ENCODE measurements around the gene SCD. TPM values are rescaled to one million over a fixed set of nuclear protein-coding genes. Genes with fewer than 3 reads are reported as not detected.
A peak's percentile ranks its signal among the peaks of the same experiment; 100 is the strongest.

SCD gene
- total and polyA plus RNA-seq, 10 of the 15 experiments (the other 5 are each of a cell fraction or from before 2014, with no cell fraction given): 68.7 to 279 (median 99.5) TPM

GRCh38 chr10:100353770-100354485 lies 6.9 kb downstream of the SCD start:
- no peak for FAIRE-seq
- POLR2A ChIA-PET: interaction anchor here (0.5 to 11.8 kb wide), 6 partner anchors 17 to 118 kb away, joined by 3 to 191 read pairs (median 4); no protein-coding TSS in a partner anchor
- H4K20me1 ChIP-seq (ENCODE audit: control insufficient read depth, insufficient read depth): peaks cover 4% of the 10 kb centered on the region; the same call in 1 of the 2 replicates
- TF ChIP-seq FOS (IDR thresholded peaks at IDR 0.05; ENCODE audit: borderline replicate concordance, extremely low read depth, insufficient read length) (no peak), NR2C2 (IDR thresholded peaks at IDR 0.05; ENCODE audit: borderline replicate concordance, control insufficient read depth, insufficient read length, low read depth) (no peak), SP1 (IDR thresholded peaks at IDR 0.05; ENCODE audit: low read depth, low read length) (no peak), TAF1 (IDR thresholded peaks at IDR 0.05; ENCODE audit: borderline replicate concordance, low read depth, low read length) (no peak), ZBTB4 (CRISPR knock-in tag; IDR thresholded peaks at IDR 0.05) (no peak), MYC (IDR thresholded peaks at IDR 0.05; ENCODE audit: insufficient read depth, insufficient read length, insufficient replicate concordance, low read length, severe bottlenecking) (no peak), CUX1 (IDR thresholded peaks at IDR 0.05; ENCODE audit: insufficient replicate concordance, low read depth, low read length) (no peak), POLR2A (IDR thresholded peaks at IDR 0.05; ENCODE audit: low read depth, low read length) (no peak), KDM1A (IDR thresholded peaks at IDR 0.05; ENCODE audit: borderline replicate concordance) (no peak), ZNF207 (IDR thresholded peaks at IDR 0.05; ENCODE audit: borderline replicate concordance) (no peak), ZNF24 (IDR thresholded peaks at IDR 0.05) (no peak), CHD1 (IDR thresholded peaks at IDR 0.05; ENCODE audit: low read depth, low read length) (no peak), CHD4 (IDR thresholded peaks at IDR 0.05) (no peak), MTA2 (IDR thresholded peaks at IDR 0.05; ENCODE audit: low read depth) (no peak)

More at GRCh38 chr10:100353770-100354485, 6.9 kb downstream of the SCD start:
- Histone ChIP-seq H3K36me3 (ENCODE audit: control insufficient read depth in 2 of 2, insufficient read depth in 2 of 2, low read length in 1 of 2) (peaks cover 8 to 60% of the 10 kb centered on the region in 2 experiments), H3K79me2 (ENCODE audit: control insufficient read depth, insufficient read depth, low read length) (peaks cover 40% of the 10 kb centered on the region), H3K9me3 (replicated peaks; ENCODE audit: control insufficient read depth, insufficient read depth, low read length) (no peaks in the 10 kb centered on the region), H2AFZ (ENCODE audit: control insufficient read depth, low read depth, low read length) (no peak overlapping the region), H3K4me3 (no peak overlapping the region), H3K27me3 (replicated peaks in 1 of 2; ENCODE audit: control insufficient read depth in 2 of 2, insufficient read depth in 2 of 2, low read length in 1 of 2) (no peaks in the 10 kb centered on the region), H3K27ac (ENCODE audit: control insufficient read depth, insufficient read depth) (no peak overlapping the region), H3K9ac (ENCODE audit: control insufficient read depth, insufficient read depth, low read length) (no peak overlapping the region), H3K4me1 (ENCODE audit: control insufficient read depth, insufficient read depth, low read length) (peaks cover 6% of the 10 kb centered on the region), H3K4me2 (ENCODE audit: control insufficient read depth, insufficient read depth) (peak overlapping the region; percentile 18; the same call in 1 of the 2 replicates)
- in situ Hi-C loops (cut with MboI) (no loop called here), intact Hi-C loops (cut with micrococcal nuclease; ENCODE audit: unreplicated experiment) (no loop called here)
- CTCF ChIA-PET: interaction anchor here (0.7 to 1.6 kb wide), 3 partner anchors 10 to 77 kb away, joined by 4 to 7 read pairs (median 5); no protein-coding TSS in a partner anchor
- ATAC-seq: no peak
- 83% methylated on average over 6 of the region's 6 CpGs for WGBS (ENCODE audit: insufficient coverage, insufficient replicate concordance, low lambda C conversion rate, missing lambda C conversion rate)
- no TSS peak for BruUV-seq (replicated peaks)
- RAD21 ChIA-PET (ENCODE audit: unreplicated experiment): interaction anchor here (1.2 kb wide), 1 partner anchor 10 kb away, joined by 3 read pairs; no protein-coding TSS in a partner anchor
- no peak for DNase-seq (ENCODE audit: low read depth, low spot score)
- SMC1A ChIA-PET (ENCODE audit: uncharacterized antibody, unreplicated experiment): interaction anchor here (0.8 to 2.6 kb wide), 7 partner anchors 10 to 85 kb away, joined by 3 to 8 read pairs (median 4); no protein-coding TSS in a partner anchor

Data from GM12878 (cell line).